C4-2B (cell line): ENCODE data around the gene TMEM163.

Source experiments
- ZFX ChIP-seq: fragments of 450-650 bp; IDR thresholded peaks from 2 replicates; pipeline ENCODE4 v1.6.1; 2017
- TF ChIP-seq, protein P1 (sequence below): fragments of 450-650 bp; conservative IDR thresholded peaks from 2 replicates; pipeline ENCODE4 v1.5.1; 2017; ENCODE audit warnings: mild to moderate bottlenecking

DNA sequence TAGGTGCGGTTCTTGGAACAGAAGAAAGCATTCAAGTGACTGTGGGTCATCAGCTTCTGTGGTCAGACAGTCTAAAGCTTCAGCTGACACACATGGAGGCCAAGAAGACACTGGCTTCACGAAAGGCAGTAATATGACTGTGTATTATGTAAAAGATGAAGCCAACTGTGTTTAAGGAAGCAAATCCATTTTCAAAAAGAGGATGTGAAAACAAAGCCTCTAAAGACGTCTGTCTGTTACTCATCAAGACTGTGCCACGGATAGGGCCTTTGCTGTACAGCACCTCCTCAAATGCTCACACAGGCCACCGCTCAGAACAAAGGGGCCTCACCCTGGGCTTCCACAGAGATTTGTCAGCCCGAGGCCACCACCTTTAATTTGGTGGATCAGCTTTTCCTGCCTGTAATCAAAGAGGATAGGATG is 21.1 kb upstream of the TMEM163 start:
- TF ChIP-seq, protein P1, sequence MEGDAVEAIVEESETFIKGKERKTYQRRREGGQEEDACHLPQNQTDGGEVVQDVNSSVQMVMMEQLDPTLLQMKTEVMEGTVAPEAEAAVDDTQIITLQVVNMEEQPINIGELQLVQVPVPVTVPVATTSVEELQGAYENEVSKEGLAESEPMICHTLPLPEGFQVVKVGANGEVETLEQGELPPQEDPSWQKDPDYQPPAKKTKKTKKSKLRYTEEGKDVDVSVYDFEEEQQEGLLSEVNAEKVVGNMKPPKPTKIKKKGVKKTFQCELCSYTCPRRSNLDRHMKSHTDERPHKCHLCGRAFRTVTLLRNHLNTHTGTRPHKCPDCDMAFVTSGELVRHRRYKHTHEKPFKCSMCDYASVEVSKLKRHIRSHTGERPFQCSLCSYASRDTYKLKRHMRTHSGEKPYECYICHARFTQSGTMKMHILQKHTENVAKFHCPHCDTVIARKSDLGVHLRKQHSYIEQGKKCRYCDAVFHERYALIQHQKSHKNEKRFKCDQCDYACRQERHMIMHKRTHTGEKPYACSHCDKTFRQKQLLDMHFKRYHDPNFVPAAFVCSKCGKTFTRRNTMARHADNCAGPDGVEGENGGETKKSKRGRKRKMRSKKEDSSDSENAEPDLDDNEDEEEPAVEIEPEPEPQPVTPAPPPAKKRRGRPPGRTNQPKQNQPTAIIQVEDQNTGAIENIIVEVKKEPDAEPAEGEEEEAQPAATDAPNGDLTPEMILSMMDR: no peak
- no peak for TF ChIP-seq ZFX
